Endothelial cell of umbilical vein (primary cell): ENCODE data around the gene ATRNL1. TPM values are rescaled to one million over a fixed set of nuclear protein-coding genes. Genes with fewer than 3 reads are reported as not detected.

Experiments
- BruUV-seq: library from RNA; stranded (reverse); fragments of 400-500 nt; replicated peaks from 2 replicates; lab custom pipeline; 2021; lab: Mats Ljungman, UMichigan
- CTCF ChIA-PET: fragments of 300-600, 350-600 bp; sonication (Branson Sonifier 250); formaldehyde crosslinking; loops from one replicate; lab custom pipeline; 2021; ENCODE audit warnings: antibody characterized with exemption, inconsistent platforms; lab: Charles Lee
- POLR2A ChIA-PET: fragments of 300-600, 350-600 bp; sonication (Branson Sonifier 250); formaldehyde crosslinking; loops from one replicate; lab custom pipeline; 2021; ENCODE audit warnings: antibody characterized with exemption, inconsistent platforms; lab: Charles Lee
- DNase-seq: peaks from one replicate; pipeline ENCODE4 v3.0.0-alpha.2; 2011; ENCODE audit warnings: low read depth, low spot score
- FAIRE-seq: peaks from 2 replicates; lab custom pipeline; 2011; peaks lifted over from hg19 to GRCh38; lab: Jason Lieb, UNC
- H2AFZ ChIP-seq: 2 replicates; pipeline ENCODE4 v1.6.0; 2012; ENCODE audit warnings: low read depth, low read length, control low read depth, inconsistent platforms
- H3K27ac ChIP-seq: 2 replicates; pipeline ENCODE4 v1.5.1; 2011; ENCODE audit warnings: low read depth, mild to moderate bottlenecking, control low read depth, low read length, moderate library complexity; ENCODE audit not compliant: insufficient read depth
- H3K27me3 ChIP-seq, 2 experiments: 2 replicates each; pipeline versions ENCODE4 v1.6.0 to v1.6.1; 2011; ENCODE audit warnings: low read length in 2 of 2, mixed read lengths in 1 of 2; ENCODE audit not compliant: control insufficient read depth in 2 of 2, insufficient read depth in 2 of 2
- H3K36me3 ChIP-seq, 2 experiments: 2 replicates in 1 of 2; 3 replicates in 1 of 2; pipeline ENCODE4 v1.5.1; 2011; ENCODE audit warnings: low read length in 2 of 2, mild to moderate bottlenecking in 1 of 2, moderate library complexity in 1 of 2; ENCODE audit not compliant: control insufficient read depth in 2 of 2, insufficient read depth in 2 of 2; ENCODE audit errors: extremely low read depth in 1 of 2
- H3K4me1 ChIP-seq: 3 replicates; pipeline ENCODE4 v1.5.1; 2011; ENCODE audit warnings: mild to moderate bottlenecking, low read length; ENCODE audit not compliant: control insufficient read depth, insufficient read depth; ENCODE audit errors: extremely low read depth
- H3K4me2 ChIP-seq: 2 replicates; pipeline ENCODE4 v1.6.1; 2011; ENCODE audit warnings: low read length, control low read depth, mixed read lengths; ENCODE audit not compliant: insufficient read depth
- H3K4me3 ChIP-seq, 3 experiments: fragments of 200-600 bp in 1 of 3; sonication (generic), shearing (Covaris generic) in 1 of 3; replicated peaks in 1 of 3; 2 replicates each; pipeline ENCODE4 v1.5.1; 2011 to 2016; ENCODE audit warnings: control low read depth in 3 of 3, low read length in 3 of 3, mild to moderate bottlenecking in 2 of 3, inconsistent platforms in 1 of 3, low read depth in 1 of 3, moderate library complexity in 1 of 3; ENCODE audit not compliant: insufficient read depth in 1 of 3
- H3K79me2 ChIP-seq: 2 replicates; pipeline ENCODE4 v1.6.0; 2012; ENCODE audit warnings: low read length, inconsistent platforms; ENCODE audit not compliant: control insufficient read depth, insufficient read depth
- H3K9ac ChIP-seq: replicated peaks from 2 replicates; pipeline ENCODE3; 2011; ENCODE audit warnings: low read length, control low read depth; ENCODE audit not compliant: insufficient read depth; ENCODE audit errors: extremely low read depth
- H3K9me1 ChIP-seq: replicated peaks from 3 replicates; pipeline ENCODE4 v1.6.0; 2011; ENCODE audit warnings: mild to moderate bottlenecking, low read length; ENCODE audit not compliant: control insufficient read depth, insufficient read depth; ENCODE audit errors: extremely low read depth
- H3K9me3 ChIP-seq: replicated peaks from 2 replicates; pipeline ENCODE4 v1.5.1; 2012; ENCODE audit warnings: low read length, inconsistent platforms; ENCODE audit not compliant: control insufficient read depth, insufficient read depth
- H4K20me1 ChIP-seq: replicated peaks from 2 replicates; pipeline ENCODE3; 2011; ENCODE audit warnings: mild to moderate bottlenecking, low read length; ENCODE audit not compliant: control insufficient read depth, insufficient read depth; ENCODE audit errors: extremely low read depth
- EZH2 ChIP-seq: IDR thresholded peaks from 2 replicates; pipeline ENCODE4 v1.6.1; 2012; ENCODE audit warnings: borderline replicate concordance, low read depth, mild to moderate bottlenecking, moderate library complexity, low read length, inconsistent platforms; ENCODE audit not compliant: severe bottlenecking
- FOS ChIP-seq: IDR thresholded peaks from 2 replicates; pipeline ENCODE4 v1.6.1; 2011; ENCODE audit warnings: mild to moderate bottlenecking, low read length, moderate library complexity, borderline replicate concordance; ENCODE audit not compliant: insufficient read depth
- GATA2 ChIP-seq: IDR thresholded peaks from 2 replicates; pipeline ENCODE4 v1.7.0; 2011; ENCODE audit warnings: low read depth, mild to moderate bottlenecking, moderate library complexity, mixed read lengths, low read length; ENCODE audit not compliant: insufficient read length, insufficient read depth
- JUN ChIP-seq: IDR thresholded peaks from 2 replicates; pipeline ENCODE4 v1.6.1; 2011; ENCODE audit warnings: borderline replicate concordance, low read depth; ENCODE audit not compliant: insufficient read length, insufficient read depth
- MYC ChIP-seq: IDR thresholded peaks from one replicate; pipeline ENCODE4 v1.6.1; 2011; ENCODE audit warnings: mild to moderate bottlenecking, low read depth, low read length
- POLR2A ChIP-seq: IDR thresholded peaks from 2 replicates; pipeline ENCODE4 v1.6.1; 2012; ENCODE audit warnings: low read depth, mild to moderate bottlenecking, control low read depth, low read length
- POLR2AphosphoS5 ChIP-seq: IDR thresholded peaks from 2 replicates; pipeline ENCODE4 v1.6.1; 2012; ENCODE audit warnings: low read depth, mild to moderate bottlenecking, control low read depth, low read length, moderate library complexity; ENCODE audit not compliant: insufficient read depth
- dilution Hi-C: fragments of 300-500 bp; cut with MboI; formaldehyde crosslinking; loops from one replicate; pipeline ENCODE4 v1.15.0; 2019; ENCODE audit warnings: low sequenced_read_pairs; ENCODE audit not compliant: extremely low pct_ligation_motif_present
- intact Hi-C: fragments of 100-400 bp; cut with micrococcal nuclease; formaldehyde crosslinking; loops from one replicate; pipeline ENCODE4 v1.10.0; 2022
- polyA plus RNA-seq, 4 experiments: library from polyadenylated mRNA; depleted of rRNA in 3 of 4; stranded (reverse) in 3 of 4; unstranded in 1 of 4; fragments of >200 nt; gene quantifications; 2 replicates each; pipeline versions ENCODE4 v1.2.1 to v1.2.3, GENCODE V29; 2011 to 2012; ENCODE audit warnings: missing spikeins in 1 of 4
- total RNA-seq: library from RNA; stranded (reverse); gene quantifications from 2 replicates; pipeline ENCODE4 v1.2.3, GENCODE V29; 2021
- TF ChIP-seq, protein P1 (sequence below), 2 donors: IDR thresholded peaks; 1 replicate in 1 of 2; 2 replicates in 1 of 2; pipeline ENCODE4 v1.5.1; 2011; ENCODE audit warnings: low read length in 2 of 2, mild to moderate bottlenecking in 2 of 2, moderate library complexity in 2 of 2, control low read depth in 1 of 2, inconsistent platforms in 1 of 2, low read depth in 1 of 2; ENCODE audit not compliant: insufficient read depth in 1 of 2; ENCODE audit errors: extremely low read depth in 1 of 2
- TF ChIP-seq, protein P2 (sequence below): IDR thresholded peaks from 2 replicates; pipeline ENCODE4 v1.6.1; 2011; ENCODE audit not compliant: insufficient read depth, insufficient read length

Gene ATRNL1
- total and polyA plus RNA-seq, 2 donors (not counting 3 experiments of a cell fraction or from before 2014, with no cell fraction given), result not detected

DNA sequence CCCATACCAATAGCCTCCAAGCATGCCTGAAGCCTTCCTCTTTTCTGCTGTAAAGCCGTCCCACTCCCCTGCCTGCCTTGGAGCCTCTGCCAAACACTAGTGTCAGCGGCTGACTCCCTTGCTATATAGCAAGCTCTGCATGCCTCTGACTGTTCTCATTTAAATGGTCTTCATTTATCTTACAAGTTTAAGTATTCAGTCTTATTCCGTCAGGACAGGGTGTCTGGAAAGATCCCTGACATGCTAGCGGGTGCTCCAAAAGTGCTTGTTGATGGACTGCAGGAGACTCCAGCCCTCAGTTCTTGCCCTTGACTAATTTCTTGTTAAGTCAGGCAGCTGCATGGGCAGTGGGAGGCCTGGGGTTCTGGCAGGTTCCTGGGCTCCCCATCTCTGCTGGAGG is 881.2 kb downstream of the ATRNL1 start:
- FAIRE-seq, result no peak

DNA sequence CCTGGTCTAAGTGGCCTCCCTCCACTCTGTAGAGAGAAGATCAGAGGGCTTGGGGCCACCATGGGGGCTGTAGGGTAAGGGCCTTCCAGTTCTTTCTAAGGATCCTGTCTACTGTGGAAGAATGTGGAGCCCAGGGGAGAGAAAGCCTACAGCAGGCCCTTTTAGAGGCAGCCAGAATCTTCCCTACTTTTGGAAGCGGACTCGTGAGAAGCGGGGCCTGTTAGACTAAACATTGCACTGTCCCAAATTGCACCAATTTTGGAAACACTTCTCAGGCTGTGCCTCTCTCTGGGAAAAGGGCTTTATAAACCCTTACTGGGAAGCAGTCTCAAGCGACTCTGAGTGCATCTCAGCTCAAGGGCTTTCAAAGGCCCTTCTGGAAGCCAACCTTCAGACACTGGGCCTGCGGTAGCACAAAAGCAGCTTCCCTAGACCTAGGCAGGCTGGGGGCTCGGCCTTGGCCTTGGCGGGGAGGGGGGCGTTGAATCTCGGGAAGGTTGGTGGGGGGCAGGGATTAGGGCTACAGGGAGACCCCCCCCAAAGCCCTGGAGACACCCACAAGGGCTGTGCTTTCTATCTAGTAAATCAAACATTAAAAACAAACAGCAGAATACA is 881.8 kb downstream of the ATRNL1 start:
- Histone ChIP-seq H3K79me2 (no peaks in the 10 kb centered on the region), H3K4me2 (no peak overlapping the region), H2AFZ (no peak overlapping the region), H3K4me1 (no peaks in the 10 kb centered on the region), H3K9ac (no peak overlapping the region), H4K20me1 (no peaks in the 10 kb centered on the region), H3K9me1 (no peaks in the 10 kb centered on the region), H3K27ac (no peak overlapping the region), H3K36me3 (no peaks in the 10 kb centered on the region), H3K4me3 (no peak overlapping the region), H3K9me3 (no peaks in the 10 kb centered on the region), H3K27me3 (no peaks in the 10 kb centered on the region)
- dilution Hi-C loops, result no loop called here
- CTCF ChIA-PET, result no interaction called here
- POLR2A ChIA-PET, result no interaction called here
- DNase-seq (no peak), FAIRE-seq (no peak)
- no peak for TF ChIP-seq MYC
- TF ChIP-seq, protein P1, sequence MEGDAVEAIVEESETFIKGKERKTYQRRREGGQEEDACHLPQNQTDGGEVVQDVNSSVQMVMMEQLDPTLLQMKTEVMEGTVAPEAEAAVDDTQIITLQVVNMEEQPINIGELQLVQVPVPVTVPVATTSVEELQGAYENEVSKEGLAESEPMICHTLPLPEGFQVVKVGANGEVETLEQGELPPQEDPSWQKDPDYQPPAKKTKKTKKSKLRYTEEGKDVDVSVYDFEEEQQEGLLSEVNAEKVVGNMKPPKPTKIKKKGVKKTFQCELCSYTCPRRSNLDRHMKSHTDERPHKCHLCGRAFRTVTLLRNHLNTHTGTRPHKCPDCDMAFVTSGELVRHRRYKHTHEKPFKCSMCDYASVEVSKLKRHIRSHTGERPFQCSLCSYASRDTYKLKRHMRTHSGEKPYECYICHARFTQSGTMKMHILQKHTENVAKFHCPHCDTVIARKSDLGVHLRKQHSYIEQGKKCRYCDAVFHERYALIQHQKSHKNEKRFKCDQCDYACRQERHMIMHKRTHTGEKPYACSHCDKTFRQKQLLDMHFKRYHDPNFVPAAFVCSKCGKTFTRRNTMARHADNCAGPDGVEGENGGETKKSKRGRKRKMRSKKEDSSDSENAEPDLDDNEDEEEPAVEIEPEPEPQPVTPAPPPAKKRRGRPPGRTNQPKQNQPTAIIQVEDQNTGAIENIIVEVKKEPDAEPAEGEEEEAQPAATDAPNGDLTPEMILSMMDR (IDR thresholded peaks at IDR 0.05; ENCODE audit: extremely low read depth in 1 of 2, insufficient read depth in 1 of 2, low read depth in 1 of 2, low read length in 2 of 2), result no peak
- TF ChIP-seq, protein P2, sequence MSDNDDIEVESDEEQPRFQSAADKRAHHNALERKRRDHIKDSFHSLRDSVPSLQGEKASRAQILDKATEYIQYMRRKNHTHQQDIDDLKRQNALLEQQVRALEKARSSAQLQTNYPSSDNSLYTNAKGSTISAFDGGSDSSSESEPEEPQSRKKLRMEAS, result no peak
- TF ChIP-seq JUN, result no peak
- TF ChIP-seq POLR2AphosphoS5, result no peak
- TF ChIP-seq FOS, result no peak
- no peak for TF ChIP-seq EZH2
- no peak for TF ChIP-seq POLR2A
- no peak for TF ChIP-seq GATA2
- BruUV-seq, result no TSS peak
- intact Hi-C loops, result no loop called here

More for the DNA sequence above, 881.2 kb downstream of the ATRNL1 start:
- ChIA-PET CTCF (no interaction called here), POLR2A (no interaction called here)
- intact Hi-C loops (no loop called here), dilution Hi-C loops (no loop called here)
- Histone ChIP-seq H3K79me2 (no peaks in the 10 kb centered on the region), H4K20me1 (no peaks in the 10 kb centered on the region), H3K4me2 (no peak overlapping the region), H3K36me3 (no peaks in the 10 kb centered on the region), H3K9me1 (no peaks in the 10 kb centered on the region), H3K4me1 (no peaks in the 10 kb centered on the region), H3K27me3 (no peaks in the 10 kb centered on the region), H3K9ac (no peak overlapping the region), H2AFZ (no peak overlapping the region), H3K9me3 (no peaks in the 10 kb centered on the region), H3K27ac (no peak overlapping the region), H3K4me3 (no peak overlapping the region)
- no peak for TF ChIP-seq MYC
- TF ChIP-seq GATA2, result no peak
- TF ChIP-seq JUN, result no peak
- TF ChIP-seq, protein P1 (IDR thresholded peaks at IDR 0.05; ENCODE audit: extremely low read depth in 1 of 2, insufficient read depth in 1 of 2, low read depth in 1 of 2, low read length in 2 of 2), result no peak
- TF ChIP-seq POLR2AphosphoS5, result no peak
- TF ChIP-seq FOS, result no peak
- no peak for DNase-seq
- BruUV-seq, result no TSS peak
